UCSD-AML1 (cell line): Measurements from ENCODE around the gene ECI1.

Experiments used
- DNase-seq: peaks from one replicate; lab custom pipeline; 2025; ENCODE audit not compliant: unreplicated experiment; lab: John Stamatoyannopoulos, UW

Gene ECI1

DNA sequence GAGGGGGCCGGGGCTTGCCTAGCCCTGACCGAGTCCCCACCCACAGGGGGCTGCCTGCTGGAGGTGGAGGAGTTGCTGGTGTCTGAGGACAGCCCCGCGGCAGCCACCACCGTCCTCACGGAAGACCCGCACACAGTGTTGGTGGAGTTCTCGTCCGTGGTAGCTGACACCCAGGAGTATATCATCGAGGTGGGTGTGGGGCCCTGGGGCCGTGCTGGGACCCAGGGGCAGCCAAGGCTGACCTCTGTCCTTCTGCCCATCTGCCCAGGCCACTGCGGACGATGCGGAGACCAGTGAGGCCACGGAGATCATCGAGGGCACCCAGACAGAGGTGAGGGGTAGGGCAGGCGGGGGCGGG, 16.6 kb downstream of the ECI1 start:
- no peak for DNase-seq

DNA sequence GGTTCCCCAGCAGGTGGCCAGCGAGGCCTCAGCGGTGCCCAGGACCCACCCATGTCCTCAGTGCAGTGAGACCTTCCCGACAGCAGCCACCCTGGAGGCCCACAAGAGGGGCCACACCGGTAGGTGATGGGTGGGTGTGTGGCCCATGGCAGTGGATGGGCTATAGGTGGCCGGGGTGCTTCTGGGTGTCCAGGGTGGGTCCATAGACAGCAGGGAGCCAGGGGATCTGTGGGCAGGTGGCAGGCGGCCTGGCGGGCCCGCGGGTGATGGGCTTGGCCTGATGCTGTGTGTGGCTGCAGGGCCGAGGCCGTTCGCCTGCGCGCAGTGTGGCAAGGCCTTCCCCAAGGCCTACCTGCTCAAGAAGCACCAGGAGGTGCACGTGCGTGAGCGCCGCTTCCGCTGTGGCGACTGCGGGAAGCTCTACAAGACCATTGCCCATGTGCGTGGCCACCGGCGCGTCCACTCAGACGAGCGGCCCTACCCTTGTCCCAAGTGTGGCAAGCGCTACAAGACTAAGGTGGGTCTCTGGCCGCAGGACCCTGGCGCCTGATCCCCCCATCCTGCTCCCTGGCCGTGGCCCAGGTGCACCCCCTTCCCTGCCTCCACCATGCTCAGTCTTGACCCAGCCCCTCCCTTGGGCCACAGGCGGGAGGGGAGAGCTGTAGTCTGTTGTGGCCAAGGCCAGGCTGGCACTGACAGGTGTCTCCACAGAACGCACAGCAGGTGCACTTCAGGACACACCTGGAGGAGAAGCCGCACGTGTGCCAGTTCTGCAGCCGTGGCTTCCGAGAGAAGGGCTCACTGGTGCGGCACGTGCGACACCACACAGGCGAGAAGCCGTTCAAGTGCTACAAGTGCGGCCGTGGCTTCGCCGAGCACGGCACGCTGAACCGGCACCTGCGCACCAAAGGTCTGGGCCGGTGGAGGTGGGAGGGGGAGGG, 17.2 kb downstream of the ECI1 start:
- no peak for DNase-seq

DNA sequence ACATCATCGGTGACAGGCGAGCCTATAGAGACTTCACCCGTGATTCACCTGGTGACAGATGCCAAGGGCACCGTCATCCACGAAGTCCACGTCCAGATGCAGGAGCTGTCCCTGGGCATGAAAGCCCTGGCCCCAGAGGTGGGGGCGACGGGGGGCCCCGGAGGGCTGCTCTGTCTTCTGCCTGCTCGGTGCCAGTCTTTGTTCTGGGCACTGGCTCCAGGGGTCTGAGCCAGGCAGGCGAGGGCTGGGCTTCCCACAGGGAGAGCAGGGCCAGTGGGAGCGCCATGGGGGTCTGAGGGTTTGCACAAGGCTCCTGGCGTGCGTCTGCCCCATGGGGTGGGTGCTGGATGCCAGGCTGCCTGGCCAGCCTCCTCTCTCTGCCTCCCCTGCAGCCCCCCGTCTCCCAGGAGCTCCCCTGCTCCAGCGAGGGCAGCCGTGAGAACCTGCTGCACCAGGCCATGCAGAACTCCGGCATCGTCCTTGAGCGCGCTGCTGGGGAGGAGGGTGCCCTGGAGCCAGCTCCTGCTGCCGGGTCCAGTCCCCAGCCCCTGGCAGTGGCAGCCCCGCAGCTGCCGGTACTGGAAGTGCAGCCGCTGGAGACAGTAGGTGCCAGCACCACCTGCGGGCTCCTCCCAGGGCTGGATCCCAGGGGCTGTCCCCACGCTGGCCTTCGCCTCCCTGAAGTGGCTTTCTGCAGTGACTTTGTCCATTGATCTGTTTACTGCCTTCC, 18.2 kb downstream of the ECI1 start:
- no peak for DNase-seq

DNA sequence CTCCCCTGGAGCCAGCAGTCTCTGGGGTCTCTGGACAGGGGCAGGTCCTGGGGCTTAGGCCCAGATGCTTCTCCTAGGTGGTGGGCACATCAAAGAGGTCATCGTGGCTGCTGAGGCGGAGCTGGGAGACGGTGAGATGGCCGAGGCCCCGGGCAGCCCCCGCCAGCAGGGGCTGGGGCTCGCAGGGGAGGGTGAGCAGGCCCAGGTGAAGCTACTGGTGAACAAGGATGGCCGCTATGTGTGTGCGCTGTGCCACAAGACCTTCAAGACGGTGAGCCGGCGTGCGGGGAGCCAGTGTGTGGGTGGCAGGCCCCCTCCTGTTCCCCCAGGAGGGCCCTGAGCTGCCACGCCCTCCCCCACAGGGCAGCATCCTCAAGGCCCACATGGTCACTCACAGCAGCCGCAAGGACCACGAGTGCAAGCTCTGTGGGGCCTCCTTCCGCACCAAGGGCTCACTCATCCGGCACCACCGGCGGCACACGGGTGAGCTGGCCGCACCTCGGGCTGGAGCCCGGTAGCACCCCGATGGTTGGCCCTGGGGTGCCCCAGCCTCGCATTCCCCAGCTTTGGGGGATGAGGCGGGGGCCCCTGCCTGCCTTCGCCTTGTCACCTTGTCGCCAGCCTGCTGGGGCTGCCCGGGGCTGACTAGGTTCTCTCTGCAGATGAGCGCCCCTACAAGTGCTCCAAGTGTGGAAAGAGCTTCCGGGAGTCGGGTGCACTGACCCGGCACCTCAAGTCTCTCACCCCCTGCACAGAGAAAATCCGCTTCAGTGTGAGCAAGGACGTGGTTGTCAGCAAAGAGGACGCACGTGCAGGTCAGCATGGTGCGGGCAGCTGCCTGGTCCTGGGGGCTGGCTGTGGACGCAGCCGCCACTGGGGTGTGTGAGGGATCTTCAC, 19.0 kb downstream of the ECI1 start:
- DNase-seq = no peak

DNA sequence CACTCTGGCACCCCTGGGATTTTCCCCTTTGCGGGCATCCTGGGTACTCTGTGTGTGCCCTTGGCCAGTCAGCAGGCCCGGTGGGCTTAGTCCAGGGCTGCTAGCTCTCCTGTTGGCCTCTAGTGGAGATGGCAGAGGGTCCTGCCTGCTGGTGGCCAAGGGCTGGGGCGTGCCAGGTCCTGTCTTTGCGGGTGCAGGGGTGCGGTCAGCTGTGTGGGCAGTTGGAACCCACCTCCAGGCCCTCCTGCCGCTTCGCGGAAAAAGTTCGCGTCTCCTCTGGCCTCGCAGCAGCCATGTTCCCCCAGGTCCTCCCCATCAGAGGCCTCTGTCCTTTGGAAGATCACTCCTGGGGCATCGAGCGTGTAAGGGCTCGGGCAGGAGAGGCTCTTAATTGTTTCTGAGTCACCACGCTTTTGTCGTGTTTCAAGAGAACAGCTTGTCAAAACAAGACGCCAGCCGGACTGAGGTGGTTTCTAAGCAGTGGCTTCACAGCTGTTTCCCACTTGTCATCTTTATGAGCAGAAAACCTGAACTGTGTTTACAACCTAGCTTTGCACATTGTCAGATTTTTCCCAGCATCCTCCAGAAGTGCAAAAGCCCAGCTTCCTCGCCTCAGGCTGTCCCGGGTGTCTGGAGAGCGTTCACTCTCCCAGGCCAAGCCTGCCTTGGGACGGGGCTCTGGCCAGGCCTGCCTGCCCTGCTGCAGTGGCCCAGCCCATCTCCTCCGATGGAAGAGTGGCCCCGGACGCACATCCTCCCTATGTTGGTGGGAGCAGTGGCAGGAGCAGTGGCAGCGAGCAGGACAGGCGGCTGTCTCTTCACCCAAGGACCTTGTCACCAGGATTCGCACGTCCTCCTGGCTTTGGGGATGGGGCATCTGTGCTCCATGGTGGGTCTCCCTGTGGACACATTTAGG, 20.1 kb downstream of the ECI1 start:
- DNase-seq = no peak

DNA sequence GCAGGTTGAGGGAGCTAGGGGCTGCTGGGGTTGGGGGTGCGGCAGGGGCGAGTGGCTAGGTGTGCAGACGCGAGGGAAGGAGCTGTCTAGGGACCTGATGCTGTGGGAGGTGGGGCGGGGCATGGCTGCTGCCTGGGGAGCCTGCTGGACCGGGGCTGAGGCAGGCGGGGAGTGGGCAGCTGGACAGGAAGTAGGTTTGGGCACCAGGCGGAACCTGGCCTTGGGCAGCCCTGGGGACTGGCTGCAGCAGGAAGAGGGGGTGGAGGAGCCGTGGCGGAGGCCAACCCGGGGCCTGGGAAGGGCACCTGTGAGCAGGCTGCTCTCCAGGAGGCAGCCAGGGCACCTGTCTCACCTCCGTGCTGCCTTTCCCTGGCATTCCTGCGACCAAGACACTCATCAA, 21.0 kb downstream of the ECI1 start:
- no peak for DNase-seq

DNA sequence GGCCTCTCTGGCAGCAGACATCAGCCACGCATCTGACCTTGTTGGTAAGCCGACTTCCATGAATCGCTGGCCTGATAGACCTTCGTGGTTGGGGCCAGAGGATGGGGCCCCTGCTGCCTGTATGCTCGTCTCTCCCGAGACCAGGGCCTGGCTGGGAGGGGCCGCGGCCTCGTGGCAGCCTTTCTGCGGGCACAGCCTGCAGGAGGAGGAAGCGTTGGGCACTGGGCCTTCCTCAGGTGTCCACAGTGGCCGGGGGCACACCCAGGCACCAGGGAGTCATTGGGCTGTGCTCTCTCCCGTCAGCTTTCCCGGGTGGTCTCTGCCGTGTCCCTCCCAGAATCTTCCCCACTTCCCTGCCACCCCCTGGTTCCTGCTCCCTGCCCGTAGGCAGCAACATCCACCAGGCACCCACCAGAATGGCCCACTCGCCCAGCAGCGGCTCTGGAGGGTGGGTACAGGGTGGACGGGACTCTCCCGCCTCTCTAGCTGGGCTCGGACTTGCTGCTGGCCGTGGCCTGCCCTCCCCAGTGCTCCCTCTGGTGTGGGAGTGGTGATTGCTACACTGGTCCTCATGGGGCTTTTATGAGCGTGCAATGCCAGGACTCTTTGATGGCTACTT, 21.6 kb downstream of the ECI1 start:
- no peak for DNase-seq

DNA sequence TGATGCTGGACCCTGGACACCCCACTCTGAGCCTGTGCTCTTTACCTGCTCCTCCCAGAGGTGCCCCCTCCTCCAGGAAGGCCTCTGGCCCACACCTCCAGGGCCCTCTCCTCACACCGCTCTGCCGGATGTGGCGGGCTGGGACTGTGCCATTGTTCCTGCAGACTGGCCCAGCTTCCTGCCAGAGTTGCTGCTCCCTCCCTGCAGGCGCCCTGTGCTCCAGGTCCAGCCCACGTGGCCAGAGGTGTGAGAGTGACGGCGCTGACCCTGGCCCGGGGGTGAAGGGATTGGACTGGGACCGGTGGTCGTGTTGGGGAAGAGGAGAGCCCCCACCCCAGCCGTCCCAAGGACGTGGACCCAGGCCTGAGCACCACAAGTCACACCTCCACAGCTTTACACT, 22.3 kb downstream of the ECI1 start:
- DNase-seq = no peak

DNA sequence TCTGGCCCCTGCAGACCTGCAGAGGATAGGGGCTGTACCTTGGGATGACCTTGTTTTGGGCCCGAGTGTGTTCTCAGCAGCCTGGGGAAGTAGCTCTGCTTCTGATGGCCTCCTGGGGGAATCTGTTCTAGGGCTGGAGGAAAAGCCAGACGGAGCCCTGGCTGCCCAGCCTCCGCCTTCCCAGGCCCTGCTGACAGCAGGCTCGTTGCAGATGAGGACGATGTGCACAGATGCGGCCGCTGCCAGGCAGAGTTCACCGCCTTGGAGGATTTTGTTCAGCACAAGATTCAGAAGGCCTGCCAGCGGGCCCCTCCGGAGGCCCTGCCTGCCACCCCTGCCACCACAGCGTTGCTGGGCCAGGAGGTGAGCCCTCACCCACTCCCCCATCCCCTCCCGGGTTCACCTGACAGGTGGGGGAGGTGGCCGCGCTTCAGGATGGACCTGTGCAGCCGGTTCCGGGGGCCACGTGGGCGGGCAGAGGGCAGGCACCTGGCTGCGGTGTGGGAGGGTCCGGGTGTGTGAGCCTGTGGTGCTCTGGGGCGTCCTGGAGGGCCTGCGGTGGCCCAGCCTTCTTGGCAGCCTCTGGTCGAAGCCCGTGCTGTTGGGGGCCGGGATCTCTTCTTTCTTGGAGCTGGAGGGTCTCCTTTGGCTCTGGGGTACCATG, 23.1 kb downstream of the ECI1 start:
- no peak for DNase-seq

DNA sequence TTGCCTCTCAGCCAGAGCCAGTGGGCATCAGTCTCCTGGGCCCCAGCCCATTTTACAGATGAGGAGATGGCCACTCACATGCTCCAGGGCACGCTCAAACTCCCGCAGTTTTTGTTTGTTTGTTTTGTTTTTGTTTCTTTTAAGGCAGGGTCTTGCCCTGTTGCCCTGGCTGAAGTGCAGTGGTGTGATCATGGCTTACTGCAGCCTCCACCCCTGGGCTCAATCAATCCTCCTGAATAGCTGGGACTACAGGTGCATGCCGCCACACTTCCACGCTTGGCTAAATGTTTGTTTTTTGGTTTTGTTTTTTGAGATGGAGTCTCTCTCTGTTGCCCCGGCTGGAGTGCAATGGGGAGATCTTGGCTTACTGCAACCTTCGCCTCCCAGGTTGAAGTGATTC, 24.5 kb downstream of the ECI1 start:
- DNase-seq = no peak

DNA sequence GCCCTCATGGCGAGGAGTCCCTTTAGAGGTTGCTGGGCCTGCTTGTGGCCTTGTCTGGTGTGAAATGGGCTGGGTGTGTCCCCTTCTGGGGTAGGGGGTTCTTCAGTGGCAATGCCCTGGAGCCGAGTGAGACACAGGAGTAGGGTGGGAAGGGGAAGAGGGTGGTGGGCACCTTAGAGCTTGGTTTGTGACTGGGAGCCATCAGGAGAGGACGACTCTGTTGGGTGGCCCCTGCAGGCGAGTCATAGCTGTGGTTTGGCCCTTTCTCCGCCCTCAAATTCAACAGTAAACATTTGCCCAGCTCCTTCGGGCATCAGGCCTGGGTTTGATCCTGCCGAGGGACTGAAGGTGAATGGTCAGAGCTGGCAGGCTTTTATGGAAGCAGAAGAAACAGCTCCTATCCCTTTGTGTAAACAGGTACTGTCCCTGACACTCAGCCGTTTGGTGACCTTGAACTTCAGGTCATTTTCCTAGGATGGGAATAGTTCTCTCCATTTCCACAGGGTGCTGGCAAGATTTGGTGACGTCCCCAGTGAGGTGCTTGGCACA, 25.1 kb downstream of the ECI1 start:
- no peak for DNase-seq

DNA sequence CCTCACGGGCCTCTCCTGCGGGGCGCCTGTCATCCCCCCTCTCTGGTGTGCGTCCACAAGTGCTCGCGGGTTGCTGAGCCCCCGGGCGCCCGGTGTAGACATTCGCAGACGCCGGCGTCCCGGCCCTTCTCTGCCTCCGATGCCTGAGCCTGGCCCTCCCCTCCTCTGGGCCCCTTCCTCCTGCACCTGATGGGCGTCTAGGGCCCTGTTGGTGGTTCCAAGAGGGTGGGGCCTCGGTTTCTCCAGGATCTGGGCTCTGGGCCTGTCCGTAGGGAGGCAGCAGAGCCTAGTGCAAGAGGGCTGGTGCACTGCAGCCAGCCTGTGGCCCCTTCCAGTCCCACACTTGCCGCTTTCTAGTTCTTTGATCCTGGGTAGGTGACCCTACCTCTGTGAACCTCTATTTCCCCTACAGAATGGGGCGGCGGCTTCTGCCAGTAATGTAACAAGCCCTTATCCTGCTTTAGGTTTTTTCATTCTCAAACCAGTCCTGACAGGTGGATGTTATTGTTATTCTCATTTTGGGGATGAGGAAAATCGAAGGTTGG, 27.4 kb downstream of the ECI1 start:
- peak; percentile 55 for DNase-seq

DNA sequence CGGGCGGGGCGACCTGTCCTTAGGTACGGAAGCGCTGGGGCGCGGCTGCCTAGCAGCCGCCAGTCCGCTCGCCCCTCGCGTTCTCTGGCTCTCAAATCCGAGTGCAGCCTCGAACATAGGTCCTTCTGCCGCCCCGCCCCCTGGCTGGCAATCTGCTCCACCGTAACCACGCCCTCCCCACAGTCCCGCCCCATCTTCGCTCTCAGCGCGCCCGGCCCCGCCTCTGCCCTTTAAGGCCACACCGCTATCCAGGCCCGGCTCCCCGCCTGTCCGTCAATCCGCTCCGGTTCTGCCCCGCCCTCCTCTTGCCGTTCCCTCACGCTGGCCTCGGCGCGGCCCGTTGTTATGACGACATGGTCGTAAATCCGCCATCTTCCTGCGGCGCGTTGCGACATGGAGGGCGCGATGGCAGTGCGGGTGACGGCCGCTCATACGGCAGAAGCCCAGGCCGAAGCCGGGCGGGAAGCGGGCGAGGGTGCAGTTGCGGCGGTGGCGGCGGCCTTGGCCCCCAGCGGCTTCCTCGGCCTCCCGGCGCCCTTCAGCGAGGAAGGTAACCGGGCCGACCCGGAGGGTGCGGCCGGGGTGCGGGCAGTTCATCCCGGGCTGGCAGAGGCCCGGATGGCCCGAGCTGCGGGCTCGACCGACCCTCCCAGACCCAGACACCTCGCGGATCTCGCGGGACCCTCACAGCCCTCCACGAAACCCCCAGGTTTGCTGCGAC, 28.0 kb downstream of the ECI1 start, which contains the start of gene E4F1:
E4F1 (plus strand) TSS at position 371 of the 721 bp plus-strand sequence; CDS start at position 394, 23 bp downstream.
- peak; percentile 100 for DNase-seq

DNA sequence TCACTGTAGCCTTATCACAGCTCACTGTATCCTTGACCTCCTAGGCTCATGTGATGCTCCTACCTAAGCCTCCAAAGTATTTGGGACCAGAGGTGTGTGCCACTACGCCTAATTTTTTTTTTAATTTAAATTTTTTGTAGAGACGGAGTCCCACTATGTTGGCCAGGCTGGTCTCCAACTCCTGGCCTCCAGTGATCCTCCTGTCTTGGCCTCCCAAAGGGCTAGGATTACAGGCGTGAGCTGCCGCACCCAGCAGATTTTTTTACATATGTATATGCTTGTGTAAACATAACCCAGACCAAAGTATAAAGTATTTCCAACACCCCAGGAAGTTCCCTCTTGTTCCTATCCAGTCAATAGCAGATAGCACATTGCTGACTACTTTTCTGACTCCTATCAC, 35.1 kb downstream of the ECI1 start:
- DNase-seq = no peak

DNA sequence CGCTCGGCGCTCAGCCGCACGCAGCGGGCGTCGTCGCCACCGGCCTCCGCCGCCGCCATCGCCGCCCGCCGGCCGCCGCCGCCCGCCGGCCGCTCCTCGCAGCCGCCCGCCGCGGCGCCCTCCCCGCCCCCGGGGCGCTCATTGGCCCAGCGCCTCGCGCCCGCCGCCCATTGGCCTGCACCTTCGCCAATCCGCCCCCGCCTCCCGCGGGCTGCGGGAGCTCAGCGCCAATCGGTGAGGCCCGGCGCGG, 36.7 kb downstream of the ECI1 start, which contains the start of gene PGP:
PGP (minus strand) TSS at position 122 of the 250 bp plus-strand sequence; CDS start at position 59, 63 bp downstream.
- DNase-seq = no peak

DNA sequence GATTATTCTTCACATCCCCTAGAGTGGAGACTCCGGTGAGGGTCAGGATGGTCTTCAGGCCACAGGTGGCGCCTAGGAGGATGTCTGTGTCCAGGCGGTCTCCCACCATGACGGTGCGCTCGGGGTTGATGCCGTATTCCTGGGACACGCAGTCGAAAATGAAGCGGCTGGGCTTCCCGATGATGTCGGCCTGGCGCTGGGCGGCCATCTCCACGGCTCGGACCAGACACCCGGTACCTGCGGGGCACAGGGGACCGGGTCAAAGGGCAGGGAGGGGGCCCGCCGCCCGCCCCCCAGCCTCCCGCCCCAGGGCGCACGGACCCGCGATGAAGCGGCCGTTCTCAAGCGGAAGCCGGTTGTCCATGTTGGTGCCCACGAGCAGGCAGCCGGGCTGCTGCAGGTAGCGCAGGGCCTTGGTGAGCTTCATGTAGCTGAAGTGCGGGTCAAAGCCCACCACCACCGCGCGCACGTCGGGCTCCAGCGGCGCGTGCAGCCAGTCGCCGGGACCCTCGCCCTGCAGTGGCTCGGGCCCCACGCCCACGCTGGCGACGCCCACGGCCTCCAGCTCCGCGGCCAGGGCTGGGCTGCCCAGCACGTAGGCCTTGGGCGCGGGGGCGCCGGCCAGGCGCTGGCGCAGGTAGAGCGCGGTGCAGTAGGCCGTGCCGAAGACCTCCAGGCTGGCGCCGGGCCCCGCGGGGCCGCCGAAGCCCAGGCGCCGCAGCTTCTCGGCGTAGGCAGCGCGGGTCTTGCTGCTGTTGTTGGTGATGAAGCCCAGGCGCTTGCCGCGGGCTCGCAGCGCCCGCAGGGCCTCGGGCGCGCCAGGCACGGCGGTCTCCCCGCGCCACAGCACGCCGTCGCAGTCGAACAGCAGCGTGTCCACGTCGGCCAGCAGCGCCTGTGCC, 37.3 kb downstream of the ECI1 start:
- DNase-seq = no peak
